Stimulated activated CD4-positive, alpha-beta T cell treated with anti-CD3 and anti-CD28 coated beads, Interleukin-15, amount 100 ng/mL, for 48 hours (primary cell): ENCODE data around the gene GALK2.
"Not testable (repeated sequence)": the region's sequence is repeated elsewhere in the genome, so short reads cannot be mapped to it uniquely, and the experiment has no call there.

Experiments used
- DNase-seq, 2 donors: peaks; one replicate each; pipeline ENCODE4 v3.0.0-alpha.2; 2020; ENCODE audit warnings: low read depth in 2 of 2

Gene GALK2

DNA sequence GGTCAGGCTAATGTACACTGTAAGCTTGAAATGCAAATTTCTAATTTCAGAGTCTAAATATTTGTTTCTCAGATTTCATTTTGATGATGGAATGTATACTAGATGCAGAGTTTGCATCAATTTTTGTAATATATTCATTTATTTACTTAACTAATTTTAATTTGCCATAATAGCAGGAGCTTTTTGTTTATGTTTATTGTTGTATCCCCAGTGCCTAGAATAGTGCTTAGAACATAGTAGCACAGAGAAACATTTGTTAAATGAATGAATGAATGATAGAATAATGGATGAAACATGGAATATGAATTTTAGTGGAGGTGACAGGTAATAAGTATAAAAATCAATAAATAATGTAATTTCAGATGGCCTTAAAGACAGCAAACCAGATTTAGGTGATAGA lies 5.2 kb upstream of the GALK2 start:
- no peak for DNase-seq

DNA sequence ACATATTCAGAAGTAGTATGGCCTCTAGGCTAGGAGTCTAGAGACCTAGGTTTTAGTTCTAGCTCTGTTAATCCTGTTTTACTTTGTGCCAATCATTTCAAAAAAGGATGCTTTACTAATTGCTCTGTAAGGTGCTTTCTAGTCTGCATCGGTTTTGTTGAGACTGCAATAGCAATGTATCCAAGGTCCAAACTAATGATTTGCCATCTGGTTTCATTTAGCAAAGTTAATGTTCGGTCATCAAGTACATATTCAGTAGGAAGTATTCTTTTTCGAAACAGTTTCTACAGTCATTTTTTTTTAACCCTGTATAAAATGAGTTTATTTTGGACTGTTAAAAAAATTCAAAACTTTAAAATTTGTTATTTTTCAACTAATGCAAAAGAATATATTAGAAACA lies 2.0 kb upstream of the GALK2 start:
- no peak for DNase-seq

DNA sequence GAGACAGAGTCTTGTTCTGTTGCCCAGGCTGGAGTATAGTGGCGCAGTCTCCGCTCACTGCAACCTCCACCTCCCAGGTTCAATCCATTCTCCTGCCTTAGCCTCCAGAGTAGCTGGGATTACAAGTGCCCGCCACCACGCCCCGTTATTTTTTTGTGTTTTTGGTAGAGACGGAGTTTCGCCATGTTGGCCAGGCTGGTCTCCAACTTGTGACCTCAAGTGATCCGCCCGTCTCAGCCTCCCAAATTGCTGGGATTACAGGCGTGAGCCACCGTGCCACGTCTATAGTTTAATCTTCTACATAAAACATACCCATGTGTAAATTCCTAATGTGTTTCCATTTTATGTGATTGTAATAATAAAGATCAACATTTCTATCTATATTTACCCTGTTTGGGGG lies 1.7 kb downstream of the GALK2 start:
- no peak for DNase-seq

DNA sequence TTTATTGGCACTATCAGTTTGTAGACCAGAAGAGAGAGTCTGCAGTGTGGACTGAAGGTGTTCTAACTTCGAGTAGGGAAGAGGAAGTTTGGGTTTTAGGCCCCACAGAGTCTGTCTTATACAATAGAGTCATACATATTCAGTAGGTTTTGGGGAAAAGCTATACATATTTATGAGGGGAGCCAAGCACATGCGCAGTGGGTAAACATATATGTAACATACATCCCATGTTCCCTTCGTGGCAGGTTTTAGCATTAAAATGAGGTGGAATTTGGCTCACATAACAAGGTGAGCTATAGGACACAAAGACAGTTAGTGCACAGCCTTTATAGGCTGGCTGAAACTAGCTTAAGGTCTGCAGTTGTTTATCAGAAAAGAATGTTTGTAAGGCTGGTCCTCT lies 4.9 kb downstream of the GALK2 start:
- DNase-seq: no peak

DNA sequence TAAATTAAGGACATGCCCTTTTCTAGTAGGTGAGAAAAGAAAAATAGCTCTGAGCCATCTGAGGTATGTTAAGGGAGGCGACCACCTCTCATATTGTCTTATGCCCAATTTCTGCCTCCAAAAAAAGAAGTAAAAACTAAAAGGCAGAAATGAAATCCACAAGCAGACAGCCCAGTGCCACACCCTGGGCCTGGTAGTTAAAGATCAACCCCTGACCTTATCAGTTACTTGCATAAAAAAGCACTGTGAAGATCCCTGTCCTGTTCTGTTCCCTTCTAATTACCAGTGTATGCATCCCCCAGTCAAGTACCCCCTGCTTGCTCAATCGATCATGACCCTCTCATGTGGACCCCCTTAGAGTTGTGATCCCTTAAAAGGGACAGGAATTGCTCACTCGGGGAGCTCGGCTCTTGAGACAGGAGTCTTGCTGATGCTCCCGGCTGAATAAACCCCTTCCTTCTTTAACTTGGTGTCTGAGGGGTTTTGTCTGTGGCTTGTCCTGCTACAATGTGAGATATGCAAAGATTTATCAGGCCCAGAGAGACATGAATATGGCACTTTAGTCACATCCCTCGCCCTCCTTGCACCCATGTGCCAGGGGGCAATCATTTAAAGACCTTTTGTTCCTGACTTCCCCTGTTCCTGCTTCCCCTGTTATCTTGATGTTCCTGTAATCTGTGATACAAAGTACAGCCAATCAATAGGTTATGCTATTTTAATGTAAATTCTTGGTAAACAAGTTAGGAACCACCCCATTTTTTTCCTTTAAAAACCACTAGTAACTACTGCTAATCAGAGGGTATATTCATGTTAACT lies 5.7 kb downstream of the GALK2 start:
- not testable (repeated sequence) for DNase-seq

DNA sequence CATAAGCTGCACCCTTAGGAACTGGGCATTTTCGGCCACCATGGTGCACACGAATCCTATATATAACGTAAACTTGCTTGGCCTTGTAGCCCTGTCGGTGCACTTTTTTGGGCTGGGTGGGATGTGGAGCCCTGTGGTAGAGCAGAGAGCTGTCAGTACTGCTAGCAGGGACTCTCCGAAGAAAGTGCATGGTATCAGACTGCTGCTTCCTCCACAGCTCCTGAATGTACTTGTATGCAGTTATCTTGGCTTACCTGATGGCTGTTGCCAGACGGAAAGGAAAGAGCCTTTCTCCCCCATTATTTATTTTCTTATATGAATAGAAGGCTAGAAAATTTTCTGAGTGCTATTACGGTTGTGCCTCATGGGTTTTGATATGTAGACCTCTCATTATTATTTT lies 8.4 kb downstream of the GALK2 start:
- DNase-seq: no peak

DNA sequence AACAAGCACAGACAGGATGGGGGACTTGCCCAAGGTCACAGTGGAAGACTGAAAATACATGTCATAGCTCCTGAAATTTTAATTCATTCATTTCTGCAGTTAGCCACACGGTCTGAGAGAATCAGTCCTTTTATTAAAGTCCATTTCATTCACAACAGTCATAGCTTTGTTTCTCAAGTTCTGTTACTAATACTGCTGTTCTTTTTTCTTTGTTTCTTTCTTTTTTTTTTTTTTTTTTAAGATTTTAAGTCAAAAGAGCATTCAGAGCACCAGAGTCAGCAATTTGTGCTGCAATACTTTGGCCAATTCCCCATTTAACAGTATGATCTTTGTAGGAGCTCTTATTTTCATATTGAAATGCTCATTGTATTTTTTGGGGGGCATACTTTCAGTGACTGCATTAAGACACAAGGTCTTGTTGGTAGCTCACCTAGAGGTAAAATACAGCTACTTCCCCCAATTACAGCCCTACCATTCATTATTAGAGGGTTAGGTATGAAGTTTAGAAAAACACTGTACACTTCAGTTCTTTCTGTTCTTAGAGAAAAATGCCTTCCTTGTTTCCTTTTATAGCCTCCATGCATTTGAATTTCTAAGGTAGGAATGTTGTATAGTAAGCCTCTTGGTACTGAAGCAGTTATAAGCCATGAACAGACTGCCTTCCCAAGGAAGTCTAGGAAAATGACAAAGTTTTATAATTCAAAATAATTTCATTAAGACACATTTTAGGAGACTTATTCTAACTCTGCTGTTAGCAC lies 9.6 kb downstream of the GALK2 start:
- DNase-seq: no peak

DNA sequence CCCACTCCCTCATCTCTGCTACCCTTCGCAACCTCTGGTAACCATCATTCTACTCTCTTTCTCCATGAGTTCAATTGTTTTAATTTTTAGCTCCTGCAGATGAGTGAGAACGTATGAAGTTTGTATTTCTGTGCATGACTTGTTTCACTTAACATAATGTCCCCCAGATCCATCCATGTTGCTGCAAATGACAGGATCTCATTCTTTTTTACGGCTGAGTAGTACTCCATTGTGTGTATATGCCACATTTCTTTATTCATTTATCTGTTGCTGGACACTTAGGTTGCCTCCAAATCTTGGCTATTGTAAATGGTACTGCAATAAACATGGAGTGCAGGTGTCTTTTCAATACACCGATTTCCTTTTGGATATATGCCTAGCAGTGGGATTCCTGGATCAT lies 12.1 kb downstream of the GALK2 start:
- no peak for DNase-seq

DNA sequence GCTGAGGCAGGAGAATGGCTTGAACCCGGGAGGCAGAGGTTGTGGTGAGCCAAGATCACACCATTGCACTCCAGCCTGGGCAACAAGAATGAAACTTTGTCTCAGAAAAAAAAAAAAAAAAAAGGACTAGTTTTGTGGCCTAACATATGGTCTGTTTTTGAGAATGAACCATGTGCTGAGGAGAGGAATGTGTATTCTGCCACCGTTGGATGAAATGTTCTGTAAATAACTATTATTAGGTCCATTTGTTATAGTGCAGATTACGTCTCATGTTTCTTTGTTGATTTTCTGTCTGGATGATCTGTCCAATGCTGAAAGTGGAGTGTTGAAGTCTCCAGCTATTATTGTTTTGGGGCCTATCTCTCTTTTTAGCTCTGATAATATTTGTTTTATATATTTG lies 13.7 kb downstream of the GALK2 start:
- not testable (repeated sequence) for DNase-seq

DNA sequence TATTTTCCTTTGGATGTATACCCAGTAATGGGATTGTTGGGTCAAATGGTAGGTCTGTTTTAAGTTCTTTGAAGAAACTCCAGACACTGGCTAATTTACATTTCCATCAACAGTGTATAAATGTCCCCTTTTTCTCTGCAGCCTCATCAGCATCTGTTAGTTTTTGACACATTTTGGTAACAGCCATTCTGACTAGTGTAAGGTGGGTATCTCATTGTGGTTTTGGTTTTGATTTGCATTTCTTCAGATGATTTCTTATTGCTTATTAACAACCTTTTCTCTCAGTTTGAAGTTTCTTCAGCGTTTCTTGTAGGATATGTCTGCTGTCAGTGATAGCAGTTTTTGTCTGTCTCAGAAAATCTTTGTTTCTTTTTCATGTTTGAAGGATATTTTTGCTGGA lies 15.4 kb downstream of the GALK2 start:
- no peak for DNase-seq

DNA sequence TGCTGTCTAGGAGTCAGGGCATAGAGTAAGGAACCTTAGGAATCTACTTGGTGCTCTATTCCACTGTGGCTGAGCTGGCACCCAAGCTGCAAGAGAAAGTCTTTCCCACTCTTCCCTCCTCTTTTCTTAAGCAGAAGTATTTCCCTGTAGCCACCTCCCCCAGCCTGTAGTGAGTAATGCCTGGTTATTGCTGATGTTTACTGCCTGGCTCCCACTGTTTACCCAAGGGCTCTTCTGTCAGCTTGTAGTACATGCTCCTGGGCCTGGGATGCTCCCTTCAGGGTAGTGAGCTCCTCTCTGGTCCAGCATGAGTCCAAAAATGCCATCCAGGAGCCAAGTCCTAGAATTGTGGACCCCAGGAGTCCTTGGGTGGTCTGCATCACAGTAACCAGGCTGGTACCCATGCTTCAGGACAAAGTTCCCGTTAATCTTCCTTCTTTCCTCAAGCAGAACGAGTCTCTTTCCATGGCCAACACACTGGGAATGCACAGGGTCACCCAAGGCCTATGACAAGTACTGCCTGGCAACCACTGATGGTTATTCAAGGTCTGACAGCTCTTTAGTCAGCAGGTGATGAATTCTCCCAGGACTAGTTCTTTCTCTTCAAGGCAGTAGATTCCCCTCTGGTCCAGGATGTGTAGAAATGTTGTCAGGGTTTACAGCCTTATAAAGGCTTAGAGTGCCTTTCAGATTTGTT lies 17.6 kb downstream of the GALK2 start:
- DNase-seq: no peak

DNA sequence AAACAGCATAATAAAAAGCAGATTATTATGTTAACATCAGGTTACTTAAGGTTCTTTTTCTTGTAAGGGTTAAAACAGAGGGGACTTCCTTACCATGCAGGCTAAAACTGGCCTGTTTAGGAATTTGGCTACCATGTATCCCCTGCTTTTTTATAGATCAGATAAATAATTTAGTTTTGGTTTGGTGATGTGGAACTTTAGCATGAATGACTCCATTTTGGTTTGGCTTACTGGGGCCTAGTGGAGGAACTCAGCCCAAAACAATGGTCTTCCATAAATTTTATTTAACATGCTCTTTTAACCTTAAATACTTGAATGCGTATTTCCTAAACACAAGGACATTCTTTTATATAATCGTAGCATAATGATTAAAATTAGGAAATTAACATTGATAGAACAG lies 18.9 kb downstream of the GALK2 start:
- DNase-seq: no peak

DNA sequence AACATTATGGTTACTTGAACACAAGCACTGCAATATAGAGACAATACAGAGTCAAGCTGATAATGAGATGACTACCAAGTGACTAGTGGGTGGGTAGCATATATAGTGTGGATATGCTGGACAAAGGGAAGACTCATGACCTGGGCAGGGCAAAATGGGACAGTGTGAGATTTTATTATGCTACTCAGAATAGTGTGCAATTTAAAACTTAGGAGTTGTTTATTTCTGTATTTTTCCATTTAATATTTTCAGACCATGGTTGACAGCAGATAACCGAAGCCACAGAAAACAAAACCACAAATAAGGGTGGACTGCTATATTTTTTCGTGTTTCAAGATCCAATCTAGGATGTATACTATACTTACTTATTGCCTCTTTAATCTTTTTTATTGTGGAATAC lies 19.6 kb downstream of the GALK2 start:
- no peak for DNase-seq

DNA sequence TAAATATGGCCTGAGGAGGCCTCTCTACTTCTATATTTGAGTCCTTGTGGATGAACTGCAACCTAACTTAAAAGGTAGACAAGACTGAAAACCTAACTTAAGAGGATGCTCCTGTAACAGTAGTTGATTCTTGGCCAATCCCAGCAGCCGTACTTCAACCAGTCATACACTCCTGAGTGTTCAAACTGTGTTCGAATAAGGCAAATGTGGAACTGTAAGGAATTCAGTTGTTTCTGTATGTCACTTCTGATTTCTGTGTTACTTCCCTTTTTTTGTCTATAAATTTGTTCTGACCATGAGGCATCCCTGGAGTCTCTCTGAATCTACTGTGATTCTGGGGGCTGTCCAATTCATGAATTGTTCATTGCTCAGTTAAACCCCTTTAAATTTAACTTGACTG lies 20.5 kb downstream of the GALK2 start:
- DNase-seq: no peak

DNA sequence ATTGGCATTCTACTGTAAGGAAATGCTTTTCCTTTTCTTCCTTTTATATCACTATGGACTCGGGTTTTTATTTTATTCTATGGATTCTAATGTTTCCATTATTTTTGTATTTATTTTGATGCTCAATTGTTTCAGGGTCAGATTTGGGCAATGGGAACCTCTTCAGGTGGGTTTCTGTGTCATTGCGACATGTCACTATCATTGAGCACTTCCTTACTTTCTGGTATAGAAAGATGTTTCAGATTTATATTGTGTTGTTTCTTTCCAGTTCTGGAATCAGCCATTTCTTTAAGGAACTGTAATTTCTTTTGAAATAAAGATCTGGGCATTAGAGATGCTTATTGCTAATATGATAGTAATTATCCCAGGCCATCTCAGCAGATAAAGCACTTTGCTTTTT lies 21.8 kb downstream of the GALK2 start:
- no peak for DNase-seq

DNA sequence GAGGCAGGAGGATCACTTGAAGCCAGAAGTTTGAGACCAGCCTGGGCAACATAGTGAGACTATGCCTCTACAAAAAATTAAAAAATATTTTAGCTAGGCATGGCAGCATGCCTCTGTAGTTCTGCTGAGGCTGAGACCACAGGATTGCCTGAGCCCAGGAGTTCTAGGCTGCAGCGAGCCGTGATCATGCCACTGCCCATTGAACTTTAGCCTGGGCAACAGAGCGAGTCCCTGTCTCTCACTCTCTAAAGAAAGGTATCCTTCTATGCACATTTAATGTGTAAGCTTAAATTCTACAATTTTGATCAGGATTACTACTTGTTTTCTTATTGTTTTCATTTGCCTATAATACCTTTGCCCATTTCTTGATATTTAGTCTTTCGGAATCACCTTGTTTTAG lies 26.8 kb downstream of the GALK2 start:
- no peak for DNase-seq

DNA sequence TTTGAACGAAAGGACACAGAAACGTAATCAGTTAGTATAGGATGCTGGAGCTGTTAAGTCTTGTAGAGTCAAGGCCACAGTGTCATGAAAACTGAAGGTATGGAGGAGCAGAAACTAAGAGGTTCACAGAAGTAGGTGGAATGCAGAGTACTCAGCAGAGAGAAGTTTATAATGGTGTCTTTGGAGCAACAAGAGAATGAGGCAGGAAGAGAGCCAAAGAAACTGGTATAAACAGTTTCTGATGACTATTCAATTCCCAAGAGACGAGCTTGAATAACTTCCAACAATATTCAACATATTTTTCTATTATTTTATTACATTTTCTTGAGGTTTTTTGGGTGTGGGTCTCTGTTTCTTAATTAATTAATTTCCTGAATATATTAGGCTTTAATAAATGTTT lies 29.6 kb downstream of the GALK2 start:
- DNase-seq: no peak

DNA sequence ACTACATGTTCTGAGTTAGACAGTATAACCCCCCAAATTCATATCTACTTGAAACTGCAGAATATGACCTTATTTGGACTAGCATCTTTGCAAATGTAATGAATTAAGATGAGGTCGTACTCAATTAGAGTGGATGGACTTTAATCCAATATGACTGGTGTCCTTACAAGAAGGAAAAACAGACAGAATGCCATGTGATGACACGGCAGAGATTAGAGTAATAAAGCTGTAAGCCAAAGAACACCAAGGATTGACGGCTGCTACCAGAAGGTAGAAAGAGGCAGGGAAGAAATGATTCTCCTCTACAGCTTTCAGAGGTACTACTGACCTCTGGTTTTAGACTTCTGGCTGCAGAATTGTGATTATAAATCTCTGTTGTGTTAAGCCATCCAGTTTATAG lies 30.3 kb downstream of the GALK2 start:
- no peak for DNase-seq

DNA sequence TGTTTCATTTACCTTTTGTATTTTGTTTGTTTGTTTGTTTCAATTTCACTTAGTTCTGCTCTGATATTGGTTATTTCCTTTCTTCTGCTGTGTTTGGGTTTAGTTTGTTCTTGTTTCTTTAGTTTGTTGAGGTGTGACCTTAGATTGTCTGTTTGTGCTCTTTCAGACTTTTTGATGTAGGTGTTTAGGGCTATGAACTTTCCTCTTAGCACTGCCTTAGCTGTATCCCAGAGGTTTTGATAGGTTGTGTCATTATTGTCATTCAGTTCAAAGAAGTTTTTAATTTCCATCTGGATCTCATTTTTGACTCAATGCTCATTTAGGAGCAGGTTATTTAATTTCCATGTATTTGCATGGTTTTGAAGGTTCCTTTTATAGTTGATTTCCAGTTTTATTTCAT lies 38.1 kb downstream of the GALK2 start:
- not testable (repeated sequence) for DNase-seq

DNA sequence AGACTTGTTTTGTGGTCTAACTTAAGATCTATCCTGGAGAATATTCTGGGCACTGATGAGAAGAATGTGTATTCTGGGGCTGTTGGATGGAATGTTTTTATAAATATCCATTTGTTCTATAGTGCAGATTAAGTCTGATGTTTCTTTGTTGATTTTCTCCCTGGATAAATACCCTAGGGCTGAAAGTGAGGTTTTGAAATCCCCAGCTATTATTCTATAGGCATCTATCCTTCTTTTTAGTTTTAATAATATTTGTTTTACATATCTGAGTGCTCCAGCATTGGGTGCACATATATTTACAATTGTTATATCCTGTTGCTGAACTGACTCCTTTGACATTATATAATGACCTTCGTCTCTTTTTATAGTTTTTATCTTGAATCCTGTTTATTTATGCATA lies 42.9 kb downstream of the GALK2 start:
- DNase-seq: no peak

DNA sequence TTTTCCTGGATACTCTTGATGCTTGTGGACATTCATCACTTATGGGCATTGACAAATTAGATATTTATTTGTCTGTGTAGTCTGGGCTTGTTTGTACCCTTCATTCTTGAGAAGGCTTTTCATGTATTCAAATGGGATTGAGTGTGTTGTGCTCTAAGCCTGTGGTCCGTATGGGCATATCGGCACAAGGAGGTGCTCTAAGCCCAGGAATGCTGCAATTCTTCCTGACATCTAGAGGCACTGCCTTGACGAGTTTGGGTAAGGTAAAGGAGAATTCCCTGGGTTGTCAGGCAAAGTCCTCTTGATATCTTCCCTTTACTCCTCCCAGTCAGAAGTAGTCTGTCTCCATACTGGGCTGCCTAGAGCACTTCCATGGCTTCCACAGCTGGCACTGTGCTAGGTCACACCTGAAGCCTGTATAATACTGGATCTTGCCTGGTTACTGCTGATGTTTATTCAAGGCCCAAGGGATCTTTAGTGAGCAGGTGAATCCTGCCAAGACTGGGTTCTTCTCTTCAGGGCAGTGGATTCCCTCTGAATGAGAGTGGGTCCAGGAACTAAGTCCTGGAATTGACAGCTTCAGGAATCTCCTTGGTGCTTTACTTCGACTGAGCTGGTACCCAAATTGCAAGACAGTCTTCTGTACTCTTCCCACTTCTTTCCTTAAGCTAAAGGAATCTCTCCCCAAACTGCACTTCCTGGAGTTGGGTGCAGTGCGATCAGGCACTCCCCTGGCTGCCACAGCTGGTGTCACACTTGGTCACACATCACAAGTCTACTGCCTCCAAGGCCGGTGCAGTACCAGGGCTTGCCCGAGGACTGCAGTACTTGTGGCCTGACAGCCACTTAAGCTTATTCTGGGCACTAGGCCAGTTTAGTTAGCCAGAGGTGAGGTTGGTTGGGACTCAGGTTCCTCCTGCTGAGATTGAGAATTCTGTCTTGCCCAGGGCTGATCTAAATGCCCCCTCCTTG lies 46.0 kb downstream of the GALK2 start:
- DNase-seq: no peak
